ENCODE measurements around the gene ZFHX3. TPM values are rescaled to one million over a fixed set of nuclear protein-coding genes. Genes with fewer than 3 reads are reported as not detected.
A peak's percentile ranks its signal among the peaks of the same experiment; 100 is the strongest.

Gene ZFHX3
- total RNA-seq, 1 experiment from 2014 or later = 1.5 TPM

GRCh38 chr16:73047221-73047535, 750 bp downstream of the ZFHX3 start:
- H3K4me1 ChIP-seq (ENCODE audit: insufficient read depth, low read length) = peaks cover 11% of the 10 kb centered on the region
- H3K27ac Mint-ChIP-seq = no peak overlapping the region; a peak in 1 of 7 replicates

More at GRCh38 chr16:73047221-73047535, 750 bp downstream of the ZFHX3 start:
- no peaks in the 10 kb centered on the region for H3K9me3 ChIP-seq (ENCODE audit: control insufficient read depth, low read depth, low read length)
- H4K5ac ChIP-seq (ENCODE audit: insufficient read length, low read depth, low read length) = no peak overlapping the region
- Mint-ChIP-seq H3K36me3 (ENCODE audit: insufficient read depth in 1 of 3, low read depth in 3 of 3) (peaks cover 0 to 2% (median 0%) of the 10 kb centered on the region in 3 experiments; a peak in 2 of 7 replicates), H3K9me3 (peaks cover 0 to 7% of the 10 kb centered on the region in 2 experiments; a peak in 2 of 5 replicates), H3K27me3 (ENCODE audit: low read depth) (peaks cover 55% of the 10 kb centered on the region), H3K4me1 (peaks cover 49 to 58% of the 10 kb centered on the region in 2 experiments), H3K4me3 (peak overlapping the region; percentile 63 to 78)
- H3K79me1 ChIP-seq (ENCODE audit: insufficient read depth, low read depth, low read length, poor library complexity, severe bottlenecking) = no peaks in the 10 kb centered on the region
- no peak overlapping the region for H3K14ac ChIP-seq (ENCODE audit: insufficient read depth, low read length)
- no peak overlapping the region for H2BK20ac ChIP-seq (ENCODE audit: low read depth, low read length, poor library complexity, severe bottlenecking)
- H3K9ac ChIP-seq (ENCODE audit: extremely low read depth, insufficient read length, low read length) = no peak overlapping the region
- no peak overlapping the region for H2BK15ac ChIP-seq (ENCODE audit: low read depth, low read length)
- peaks cover 7% of the 10 kb centered on the region for H3K23me2 ChIP-seq (ENCODE audit: insufficient read length, low read depth, low read length, poor library complexity, severe bottlenecking)
- no peak overlapping the region for H3K56ac ChIP-seq (ENCODE audit: insufficient read length, low read depth, low read length)
- no peak overlapping the region for H2AFZ ChIP-seq (ENCODE audit: low read length)
- peaks cover 2% of the 10 kb centered on the region for H4K20me1 ChIP-seq (ENCODE audit: control insufficient read depth, insufficient read depth, insufficient read length)
- no peak overlapping the region for H2AK5ac ChIP-seq (ENCODE audit: insufficient read length, low read length)
- no peak overlapping the region for H3K18ac ChIP-seq (ENCODE audit: insufficient read length, low read depth, low read length)
- no peak overlapping the region for H3T11ph ChIP-seq (ENCODE audit: low read length)
- H2BK12ac ChIP-seq (ENCODE audit: insufficient read length, low read depth, low read length) = no peak overlapping the region
- no peaks in the 10 kb centered on the region for H3K79me2 ChIP-seq (ENCODE audit: insufficient read depth, low read length)
- DNase-seq = no peak
- no peak overlapping the region for H3K27ac ChIP-seq (ENCODE audit: insufficient read length, low read depth, low read length)
- H4K8ac ChIP-seq (replicated peaks; ENCODE audit: insufficient read length, low read depth, low read length) = no peak overlapping the region
- H3K27me3 ChIP-seq (ENCODE audit: insufficient read depth, low read length) = peaks cover 82% of the 10 kb centered on the region
- H2BK120ac ChIP-seq (ENCODE audit: low read depth, low read length, poor library complexity, severe bottlenecking) = no peak overlapping the region
- WGBS (ENCODE audit: extremely low coverage, insufficient read length, low lambda C conversion rate) = no CpG with 5 or more reads among the region's 6 CpGs
- H3K4ac ChIP-seq (ENCODE audit: low read depth, low read length) = no peak overlapping the region
- TF ChIP-seq CTCF (conservative IDR thresholded peaks at IDR 0.05) = no peak
- H4K91ac ChIP-seq (ENCODE audit: insufficient read length, low read depth, low read length) = no peak overlapping the region
- H2BK5ac ChIP-seq (ENCODE audit: insufficient read length, low read length) = no peak overlapping the region
- H3K23ac ChIP-seq (ENCODE audit: insufficient read length, low read depth, low read length) = no peak overlapping the region
- peak overlapping the region; percentile 52 for H3K4me2 ChIP-seq (ENCODE audit: insufficient read depth, insufficient read length, low read length)

All from H9 (cell line).